Mesothelial cell of epicardium (in vitro differentiated cells): ENCODE results near the gene CDH4. TPM values are rescaled to one million over a fixed set of nuclear protein-coding genes. Genes with fewer than 3 reads are reported as not detected.

ENCODE experiments used
- DNase-seq, 2 experiments: peaks; one replicate each; pipeline ENCODE4 v3.0.0; 2021; ENCODE audit warnings: low spot score in 2 of 2; ENCODE audit not compliant: unreplicated experiment in 2 of 2
- H3K27ac Mint-ChIP-seq: 2 replicates; pipeline ENCODE4 v1.8.0; 2021; ENCODE audit warnings: mixed read lengths
- H3K27me3 Mint-ChIP-seq: 2 replicates; pipeline ENCODE4 v1.8.0; 2021; ENCODE audit warnings: low read depth, mixed read lengths
- H3K36me3 Mint-ChIP-seq: 2 replicates; pipeline ENCODE4 v1.8.0; 2021; ENCODE audit warnings: mixed read lengths
- H3K4me1 Mint-ChIP-seq: 2 replicates; pipeline ENCODE4 v1.8.0; 2021; ENCODE audit warnings: mixed read lengths
- H3K4me3 Mint-ChIP-seq: 2 replicates; pipeline ENCODE4 v1.8.0; 2021; ENCODE audit warnings: mild to moderate bottlenecking, moderate library complexity, mixed read lengths
- H3K9me3 Mint-ChIP-seq: 2 replicates; pipeline ENCODE4 v1.8.0; 2021; ENCODE audit warnings: mixed read lengths
- CTCF ChIP-seq: fragments of 200-600 bp; sonication (generic); IDR thresholded peaks from one replicate; pipeline ENCODE4 v1.5.0; 2021; ENCODE audit warnings: antibody characterized with exemption; ENCODE audit not compliant: unreplicated experiment
- total RNA-seq: library from RNA; stranded (reverse); gene quantifications from 3 replicates; pipeline ENCODE4 v1.2.1, GENCODE V29; 2021

The CDH4 gene
- total RNA-seq, 1 donor from 2014 or later: 1.1 TPM

GRCh38 chr20:61902221-61902869, 650.3 kb downstream of the CDH4 start:
- H3K9me3 Mint-ChIP-seq: no peaks in the 10 kb centered on the region
- H3K36me3 Mint-ChIP-seq: no peaks in the 10 kb centered on the region
- no peak overlapping the region for H3K4me3 Mint-ChIP-seq
- no peak for DNase-seq
- no peaks in the 10 kb centered on the region for H3K4me1 Mint-ChIP-seq
- H3K27ac Mint-ChIP-seq: no peak overlapping the region
- TF ChIP-seq CTCF: no peak
- peaks cover 18% of the 10 kb centered on the region for H3K27me3 Mint-ChIP-seq

- Mint-ChIP-seq H3K4me3 (no peak overlapping the region), H3K36me3 (no peaks in the 10 kb centered on the region), H3K4me1 (no peaks in the 10 kb centered on the region), H3K9me3 (no peaks in the 10 kb centered on the region), H3K27ac (no peak overlapping the region), H3K27me3 (peaks cover 6% of the 10 kb centered on the region)
- DNase-seq: no peak
- TF ChIP-seq CTCF: no peak
Observed at GRCh38 chr20:61903575-61904340, 651.7 kb downstream of the CDH4 start.

GRCh38 chr20:61904456-61904855, 652.4 kb downstream of the CDH4 start:
- Mint-ChIP-seq H3K36me3 (no peaks in the 10 kb centered on the region), H3K4me1 (no peaks in the 10 kb centered on the region), H3K27me3 (peaks cover 6% of the 10 kb centered on the region), H3K4me3 (no peak overlapping the region), H3K9me3 (no peaks in the 10 kb centered on the region), H3K27ac (no peak overlapping the region)
- DNase-seq: no peak
- TF ChIP-seq CTCF: no peak

GRCh38 chr20:61905781-61906523, 653.9 kb downstream of the CDH4 start:
- H3K4me1 Mint-ChIP-seq: no peaks in the 10 kb centered on the region
- TF ChIP-seq CTCF: no peak
- H3K9me3 Mint-ChIP-seq: peaks cover 4% of the 10 kb centered on the region
- DNase-seq: no peak
- H3K4me3 Mint-ChIP-seq: no peak overlapping the region
- no peaks in the 10 kb centered on the region for H3K36me3 Mint-ChIP-seq
- no peak overlapping the region for H3K27ac Mint-ChIP-seq
- peaks cover 5% of the 10 kb centered on the region for H3K27me3 Mint-ChIP-seq

- no peak for TF ChIP-seq CTCF
- peaks cover 2% of the 10 kb centered on the region for H3K27me3 Mint-ChIP-seq
- no peak overlapping the region for H3K27ac Mint-ChIP-seq
- H3K4me3 Mint-ChIP-seq: no peak overlapping the region
- H3K9me3 Mint-ChIP-seq: peaks cover 8% of the 10 kb centered on the region
- H3K36me3 Mint-ChIP-seq: no peaks in the 10 kb centered on the region
- no peaks in the 10 kb centered on the region for H3K4me1 Mint-ChIP-seq
- no peak for DNase-seq
Observed at GRCh38 chr20:61907081-61907891, 655.2 kb downstream of the CDH4 start.
